Measurements from ENCODE around the gene CTU2.

Gene CTU2

GRCh38 chr16:88697116-88697830, 9.0 kb upstream of the CTU2 start:
- no peak for DNase-seq (ENCODE audit: low spot score)

GRCh38 chr16:88697831-88698615, 8.3 kb upstream of the CTU2 start:
- no peak for DNase-seq (ENCODE audit: low spot score)

- DNase-seq (ENCODE audit: low spot score) = no peak
Observed at GRCh38 chr16:88698646-88699045, 7.7 kb upstream of the CTU2 start.

- no peak for DNase-seq (ENCODE audit: low spot score)
Observed at GRCh38 chr16:88699180-88699579, 7.1 kb upstream of the CTU2 start.

GRCh38 chr16:88700322-88700635, 6.0 kb upstream of the CTU2 start:
- no peak for DNase-seq (ENCODE audit: low spot score)

- DNase-seq (ENCODE audit: low spot score) = peak; percentile 37
Observed at GRCh38 chr16:88700636-88701482, 5.4 kb upstream of the CTU2 start.

- no peak for DNase-seq (ENCODE audit: low spot score)
Observed at GRCh38 chr16:88701581-88702370, 4.5 kb upstream of the CTU2 start.

GRCh38 chr16:88702371-88703210, 3.7 kb upstream of the CTU2 start:
- no peak for DNase-seq (ENCODE audit: low spot score)

- DNase-seq (ENCODE audit: low spot score) = no peak
Observed at GRCh38 chr16:88703486-88704309, 2.6 kb upstream of the CTU2 start.

- no peak for DNase-seq (ENCODE audit: low spot score)
Observed at GRCh38 chr16:88705076-88705684, 1.1 kb upstream of the CTU2 start.

- DNase-seq (ENCODE audit: low spot score) = no peak
Observed at GRCh38 chr16:88705801-88706228, 488 bp upstream of the CTU2 start.

GRCh38 chr16:88706965-88707826, 893 bp downstream of the CTU2 start:
- no peak for DNase-seq (ENCODE audit: low spot score)

GRCh38 chr16:88710556-88710955, 4.3 kb downstream of the CTU2 start:
- no peak for DNase-seq (ENCODE audit: low spot score)

- DNase-seq (ENCODE audit: low spot score) = no peak
Observed at GRCh38 chr16:88711750-88712340, 5.5 kb downstream of the CTU2 start.

- DNase-seq (ENCODE audit: low spot score) = no peak
Observed at GRCh38 chr16:88712362-88712979, 6.2 kb downstream of the CTU2 start.

- DNase-seq (ENCODE audit: low spot score) = no peak
Observed at GRCh38 chr16:88713054-88713453, 6.8 kb downstream of the CTU2 start.

- DNase-seq (ENCODE audit: low spot score) = no peak
Observed at GRCh38 chr16:88713568-88714419, 7.5 kb downstream of the CTU2 start.
